ENCODE data around the gene DTNB.
A peak's percentile ranks its signal among the peaks of the same experiment; 100 is the strongest.
"Not testable (repeated sequence)": the region's sequence is repeated elsewhere in the genome, so short reads cannot be mapped to it uniquely, and the experiment has no call there.

The DTNB gene

GRCh38 chr2:25684577-25685473 is 11.4 kb upstream of the DTNB start:
- no peak for DNase-seq (ENCODE audit: low read depth in 2 of 2)

- no peak for DNase-seq (ENCODE audit: low read depth in 2 of 2)
Measured at GRCh38 chr2:25682082-25682481, 8.7 kb upstream of the DTNB start.

- no peak for DNase-seq (ENCODE audit: low read depth in 2 of 2)
Measured at GRCh38 chr2:25677877-25678276, 4.5 kb upstream of the DTNB start.

- DNase-seq (ENCODE audit: low read depth in 2 of 2), result no peak
Measured at GRCh38 chr2:25674077-25674362, 643 bp upstream of the DTNB start.

- DNase-seq (ENCODE audit: low read depth in 2 of 2), result peak; percentile 37 to 49
Measured at GRCh38 chr2:25672494-25673299, 680 bp downstream of the DTNB start.

GRCh38 chr2:25671622-25672021 is 1.8 kb downstream of the DTNB start:
- no peak for DNase-seq (ENCODE audit: low read depth in 2 of 2)

GRCh38 chr2:25669520-25669919 is 3.9 kb downstream of the DTNB start:
- no peak for DNase-seq (ENCODE audit: low read depth in 2 of 2)

GRCh38 chr2:25666218-25666617 is 7.2 kb downstream of the DTNB start:
- DNase-seq (ENCODE audit: low read depth in 2 of 2), result no peak

GRCh38 chr2:25665429-25665828 is 7.9 kb downstream of the DTNB start:
- not testable (repeated sequence) for DNase-seq (ENCODE audit: low read depth in 2 of 2)

GRCh38 chr2:25664965-25665307 is 8.4 kb downstream of the DTNB start:
- DNase-seq (ENCODE audit: low read depth in 2 of 2), result no peak

GRCh38 chr2:25664183-25664964 is 9.0 kb downstream of the DTNB start:
- DNase-seq (ENCODE audit: low read depth in 2 of 2), result no peak

GRCh38 chr2:25655316-25655715 is 18.1 kb downstream of the DTNB start:
- no peak for DNase-seq (ENCODE audit: low read depth in 2 of 2)

GRCh38 chr2:25654801-25655200 is 18.6 kb downstream of the DTNB start:
- no peak for DNase-seq (ENCODE audit: low read depth in 2 of 2)

- no peak for DNase-seq (ENCODE audit: low read depth in 2 of 2)
Measured at GRCh38 chr2:25651782-25652455, 21.5 kb downstream of the DTNB start.

GRCh38 chr2:25651066-25651465 is 22.3 kb downstream of the DTNB start:
- DNase-seq (ENCODE audit: low read depth in 2 of 2), result no peak

GRCh38 chr2:25650256-25650655 is 23.1 kb downstream of the DTNB start:
- DNase-seq (ENCODE audit: low read depth in 2 of 2), result no peak

- DNase-seq (ENCODE audit: low read depth in 2 of 2), result no peak
Measured at GRCh38 chr2:25649786-25650185, 23.6 kb downstream of the DTNB start.

- no peak for DNase-seq (ENCODE audit: low read depth in 2 of 2)
Measured at GRCh38 chr2:25642298-25642697, 31.1 kb downstream of the DTNB start.

- DNase-seq (ENCODE audit: low read depth in 2 of 2), result no peak
Measured at GRCh38 chr2:25639696-25640095, 33.7 kb downstream of the DTNB start.

GRCh38 chr2:25639131-25639530 is 34.2 kb downstream of the DTNB start:
- DNase-seq (ENCODE audit: low read depth in 2 of 2), result no peak

GRCh38 chr2:25635797-25636196 is 37.6 kb downstream of the DTNB start:
- no peak for DNase-seq (ENCODE audit: low read depth in 2 of 2)

- not testable (repeated sequence) for DNase-seq (ENCODE audit: low read depth in 2 of 2)
Measured at GRCh38 chr2:25633801-25634200, 39.6 kb downstream of the DTNB start.

Data from activated CD8-positive, alpha-beta memory T cell treated with anti-CD3 and anti-CD28 coated beads for 4 hours (primary cell).